ENCODE results near the gene PPP1R3E.

- no peak for TF ChIP-seq POLR2A (IDR thresholded peaks at IDR 0.05)
- TF ChIP-seq CTCF (IDR thresholded peaks at IDR 0.05): no peak
Measured at GRCh38 chr14:23322568-23323517, 20.2 kb upstream of the PPP1R3E start.

Measured in body of pancreas (tissue), 4 donors.